HG02759 (cell line): ENCODE measurements around the gene DLG2.

ENCODE experiments used
- ATAC-seq: cut with Tn5 transposase; IDR thresholded peaks from one replicate; pipeline ENCODE4 v1.9.1; 2021; ENCODE audit warnings: mild to moderate bottlenecking, moderate library complexity; ENCODE audit not compliant: unreplicated experiment

DLG2 gene

GRCh38 chr11:84929738-84930137 is 697.4 kb downstream of the DLG2 start:
- no peak for ATAC-seq

GRCh38 chr11:84924154-84924692 is 702.9 kb downstream of the DLG2 start:
- ATAC-seq, result no peak

GRCh38 chr11:84923489-84923888 is 703.7 kb downstream of the DLG2 start:
- ATAC-seq, result no peak

- no peak for ATAC-seq
These were observed 704.3 kb downstream of the DLG2 start for GRCh38 chr11:84922836-84923235.

- ATAC-seq, result no peak
These were observed 704.8 kb downstream of the DLG2 start for GRCh38 chr11:84922212-84922805.

- no peak for ATAC-seq
These were observed 712.6 kb downstream of the DLG2 start for GRCh38 chr11:84914511-84914910.

GRCh38 chr11:84909740-84910139 is 717.4 kb downstream of the DLG2 start:
- no peak for ATAC-seq

- no peak for ATAC-seq
These were observed 720.1 kb downstream of the DLG2 start for GRCh38 chr11:84906995-84907394.

GRCh38 chr11:84905411-84905810 is 721.7 kb downstream of the DLG2 start:
- ATAC-seq, result no peak

GRCh38 chr11:84902445-84902844 is 724.7 kb downstream of the DLG2 start:
- ATAC-seq, result no peak

GRCh38 chr11:84901991-84902390 is 725.2 kb downstream of the DLG2 start:
- no peak for ATAC-seq

GRCh38 chr11:84899740-84900139 is 727.4 kb downstream of the DLG2 start:
- ATAC-seq, result no peak

- ATAC-seq, result no peak
These were observed 728.0 kb downstream of the DLG2 start for GRCh38 chr11:84899134-84899533.

GRCh38 chr11:84894666-84895065 is 732.5 kb downstream of the DLG2 start:
- ATAC-seq, result no peak

- no peak for ATAC-seq
These were observed 736.5 kb downstream of the DLG2 start for GRCh38 chr11:84890676-84891075.

- no peak for ATAC-seq
These were observed 737.6 kb downstream of the DLG2 start for GRCh38 chr11:84889556-84889955.

GRCh38 chr11:84887055-84887629 is 740.0 kb downstream of the DLG2 start:
- ATAC-seq, result no peak

GRCh38 chr11:84886344-84886743 is 740.8 kb downstream of the DLG2 start:
- no peak for ATAC-seq

- no peak for ATAC-seq
These were observed 742.3 kb downstream of the DLG2 start for GRCh38 chr11:84884836-84885235.

- no peak for ATAC-seq
These were observed 745.1 kb downstream of the DLG2 start for GRCh38 chr11:84882056-84882455.

GRCh38 chr11:84871116-84871515 is 756.0 kb downstream of the DLG2 start:
- no peak for ATAC-seq

- ATAC-seq, result no peak
These were observed 756.7 kb downstream of the DLG2 start for GRCh38 chr11:84870486-84870885.

GRCh38 chr11:84866922-84867321 is 760.2 kb downstream of the DLG2 start:
- ATAC-seq, result no peak
